ENCODE data around the gene PBX3. TPM values are rescaled to one million over a fixed set of nuclear protein-coding genes. Genes with fewer than 3 reads are reported as not detected.
A peak's percentile ranks its signal among the peaks of the same experiment; 100 is the strongest.

The PBX3 gene
- total RNA-seq, 1 donor from 2014 or later = 10.6 TPM

DNA sequence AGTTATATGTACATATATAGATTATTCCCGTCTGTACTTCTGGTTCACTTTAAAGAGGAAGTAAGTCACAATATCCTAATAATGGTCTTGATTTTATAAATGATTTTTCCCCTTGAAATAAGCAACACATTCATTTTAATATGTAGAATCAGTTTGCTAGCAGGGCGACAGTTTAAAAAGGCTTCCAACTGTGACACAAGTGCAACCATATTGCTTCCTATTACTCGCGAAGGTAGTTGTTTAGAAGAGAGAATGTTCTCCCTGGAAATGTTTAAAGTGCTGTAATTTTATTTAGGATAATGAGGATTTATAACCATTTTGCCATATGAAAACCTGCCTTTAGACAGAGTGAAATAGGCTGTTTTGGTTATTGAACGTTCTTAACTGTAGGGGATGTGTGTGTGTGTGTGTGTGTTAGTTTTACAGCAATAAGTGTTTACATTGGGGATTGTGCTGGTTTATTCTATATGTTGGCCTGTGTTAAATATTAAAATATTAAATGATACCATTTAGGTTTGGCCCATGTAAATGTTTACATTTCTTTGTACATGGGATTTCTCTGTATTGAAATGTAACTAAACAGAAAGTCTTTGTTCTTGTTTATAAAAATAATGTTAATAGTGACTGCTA lies 138.3 kb downstream of the PBX3 start:
- Histone ChIP-seq H3K27me3 (ENCODE audit: control insufficient read depth, insufficient read depth, low read length) (no peaks in the 10 kb centered on the region), H3K4me3 (ENCODE audit: low read depth, low read length) (no peak overlapping the region), H3K36me3 (ENCODE audit: control insufficient read depth, insufficient read depth, low read length) (no peaks in the 10 kb centered on the region)
- TF ChIP-seq, protein P1, sequence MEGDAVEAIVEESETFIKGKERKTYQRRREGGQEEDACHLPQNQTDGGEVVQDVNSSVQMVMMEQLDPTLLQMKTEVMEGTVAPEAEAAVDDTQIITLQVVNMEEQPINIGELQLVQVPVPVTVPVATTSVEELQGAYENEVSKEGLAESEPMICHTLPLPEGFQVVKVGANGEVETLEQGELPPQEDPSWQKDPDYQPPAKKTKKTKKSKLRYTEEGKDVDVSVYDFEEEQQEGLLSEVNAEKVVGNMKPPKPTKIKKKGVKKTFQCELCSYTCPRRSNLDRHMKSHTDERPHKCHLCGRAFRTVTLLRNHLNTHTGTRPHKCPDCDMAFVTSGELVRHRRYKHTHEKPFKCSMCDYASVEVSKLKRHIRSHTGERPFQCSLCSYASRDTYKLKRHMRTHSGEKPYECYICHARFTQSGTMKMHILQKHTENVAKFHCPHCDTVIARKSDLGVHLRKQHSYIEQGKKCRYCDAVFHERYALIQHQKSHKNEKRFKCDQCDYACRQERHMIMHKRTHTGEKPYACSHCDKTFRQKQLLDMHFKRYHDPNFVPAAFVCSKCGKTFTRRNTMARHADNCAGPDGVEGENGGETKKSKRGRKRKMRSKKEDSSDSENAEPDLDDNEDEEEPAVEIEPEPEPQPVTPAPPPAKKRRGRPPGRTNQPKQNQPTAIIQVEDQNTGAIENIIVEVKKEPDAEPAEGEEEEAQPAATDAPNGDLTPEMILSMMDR (IDR thresholded peaks at IDR 0.05; ENCODE audit: insufficient read depth, low read length, poor library complexity, severe bottlenecking) = no peak
- no peak for DNase-seq (ENCODE audit: low read depth)

DNA sequence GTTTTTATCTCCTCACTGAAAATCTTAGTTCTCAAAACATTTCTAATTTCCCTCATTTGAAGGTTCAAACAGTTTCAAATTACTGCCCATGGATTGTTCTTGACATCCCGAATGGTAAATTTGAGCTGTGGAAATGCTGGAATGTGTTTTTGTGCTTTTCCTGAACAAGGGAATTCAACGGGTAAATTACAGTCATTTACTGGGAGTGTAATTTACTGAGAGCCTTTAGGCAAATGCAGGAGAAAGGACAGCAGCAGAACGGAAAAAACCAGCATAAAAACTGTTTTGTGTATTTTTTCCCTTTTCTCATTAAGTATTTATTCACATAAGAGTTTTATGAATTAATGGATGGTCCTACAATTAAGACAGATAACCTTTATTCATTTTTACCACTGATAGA lies 139.2 kb downstream of the PBX3 start:
- H3K4me3 ChIP-seq (ENCODE audit: low read depth, low read length) = no peak overlapping the region
- H3K27me3 ChIP-seq (ENCODE audit: control insufficient read depth, insufficient read depth, low read length) = no peaks in the 10 kb centered on the region
- DNase-seq (ENCODE audit: low read depth) = no peak
- no peaks in the 10 kb centered on the region for H3K36me3 ChIP-seq (ENCODE audit: control insufficient read depth, insufficient read depth, low read length)
- TF ChIP-seq, protein P1 (IDR thresholded peaks at IDR 0.05; ENCODE audit: insufficient read depth, low read length, poor library complexity, severe bottlenecking) = no peak

DNA sequence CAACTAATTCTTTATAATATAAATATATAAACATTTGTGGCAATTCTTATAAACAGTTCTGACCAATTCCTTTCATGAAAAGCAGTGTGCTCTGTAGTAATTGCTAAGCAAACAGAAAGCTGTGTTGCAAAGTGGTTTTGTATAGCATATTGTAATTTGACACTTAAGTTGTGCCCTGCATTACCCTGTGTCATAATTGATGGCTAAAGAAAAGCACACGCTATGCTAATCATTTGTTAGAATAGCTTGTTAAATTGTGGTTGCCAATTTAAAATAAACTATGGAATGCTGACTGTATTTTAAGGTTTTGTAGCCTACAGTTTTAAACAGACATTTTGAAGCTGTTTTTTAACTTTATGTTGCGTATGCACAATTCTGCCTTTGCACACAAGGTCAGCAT lies 140.0 kb downstream of the PBX3 start:
- TF ChIP-seq, protein P1 (IDR thresholded peaks at IDR 0.05; ENCODE audit: insufficient read depth, low read length, poor library complexity, severe bottlenecking) = no peak
- H3K36me3 ChIP-seq (ENCODE audit: control insufficient read depth, insufficient read depth, low read length) = no peaks in the 10 kb centered on the region
- H3K27me3 ChIP-seq (ENCODE audit: control insufficient read depth, insufficient read depth, low read length) = no peaks in the 10 kb centered on the region
- H3K4me3 ChIP-seq (ENCODE audit: low read depth, low read length) = no peak overlapping the region
- DNase-seq (ENCODE audit: low read depth) = no peak

DNA sequence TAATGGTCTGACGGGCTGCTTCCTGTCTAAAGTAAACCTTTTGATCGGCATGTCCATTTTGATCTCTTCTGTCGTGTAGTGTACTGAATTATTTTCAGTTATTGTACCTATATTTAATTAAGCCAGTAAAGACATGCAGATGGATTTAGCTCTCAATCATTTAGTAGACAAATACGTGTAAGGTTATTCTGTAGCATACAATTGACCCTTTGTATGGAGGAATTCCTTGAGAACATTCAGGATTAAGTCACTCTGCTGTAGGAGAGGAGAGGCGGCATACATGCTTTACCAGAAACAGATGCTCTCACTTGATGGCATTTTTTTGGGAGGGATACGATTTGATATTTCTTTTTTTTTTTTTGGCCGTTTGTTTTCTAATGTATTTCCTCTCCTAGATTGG lies 141.0 kb downstream of the PBX3 start:
- Histone ChIP-seq H3K4me3 (ENCODE audit: low read depth, low read length) (no peak overlapping the region), H3K36me3 (ENCODE audit: control insufficient read depth, insufficient read depth, low read length) (no peaks in the 10 kb centered on the region), H3K27me3 (ENCODE audit: control insufficient read depth, insufficient read depth, low read length) (no peaks in the 10 kb centered on the region)
- no peak for DNase-seq (ENCODE audit: low read depth)
- TF ChIP-seq, protein P1 (IDR thresholded peaks at IDR 0.05; ENCODE audit: insufficient read depth, low read length, poor library complexity, severe bottlenecking) = no peak

DNA sequence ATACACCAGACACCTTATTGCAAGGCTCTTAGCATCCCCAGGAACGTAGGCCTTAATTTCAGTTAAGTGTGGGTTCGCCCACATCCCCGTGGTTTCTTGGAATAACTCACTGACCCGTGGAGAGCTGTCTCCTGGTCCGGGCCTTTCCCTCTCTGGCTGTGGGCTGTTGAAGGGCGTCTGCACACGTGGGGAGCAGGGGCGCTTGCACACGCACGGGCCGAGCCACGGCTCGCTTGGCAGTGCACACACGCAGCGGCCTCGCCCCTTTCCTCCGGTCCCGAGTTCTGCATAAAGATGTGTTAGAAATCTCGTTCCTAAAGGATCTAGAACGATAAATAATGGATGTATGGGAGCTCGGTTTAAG lies 141.9 kb downstream of the PBX3 start:
- Histone ChIP-seq H3K27me3 (ENCODE audit: control insufficient read depth, insufficient read depth, low read length) (no peaks in the 10 kb centered on the region), H3K36me3 (ENCODE audit: control insufficient read depth, insufficient read depth, low read length) (no peaks in the 10 kb centered on the region), H3K4me3 (ENCODE audit: low read depth, low read length) (peak overlapping the region; percentile 65)
- TF ChIP-seq, protein P1 (IDR thresholded peaks at IDR 0.05; ENCODE audit: insufficient read depth, low read length, poor library complexity, severe bottlenecking) = no peak
- DNase-seq (ENCODE audit: low read depth) = no peak

All from kidney epithelial cell (primary cell).